Epithelial cell of alveolus of lung (primary cell): ENCODE data around the gene MED20. TPM values are rescaled to one million over a fixed set of nuclear protein-coding genes. Genes with fewer than 3 reads are reported as not detected.

Experiments used
- total RNA-seq: library from RNA; depleted of rRNA; stranded (reverse); fragments of >200 nt; gene quantifications from 2 replicates; pipeline ENCODE4 v1.2.1, GENCODE V29; 2015

The MED20 gene, protein sequence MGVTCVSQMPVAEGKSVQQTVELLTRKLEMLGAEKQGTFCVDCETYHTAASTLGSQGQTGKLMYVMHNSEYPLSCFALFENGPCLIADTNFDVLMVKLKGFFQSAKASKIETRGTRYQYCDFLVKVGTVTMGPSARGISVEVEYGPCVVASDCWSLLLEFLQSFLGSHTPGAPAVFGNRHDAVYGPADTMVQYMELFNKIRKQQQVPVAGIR
- 19.4 and 21.3 TPM in 2 replicates for total RNA-seq

DNA sequence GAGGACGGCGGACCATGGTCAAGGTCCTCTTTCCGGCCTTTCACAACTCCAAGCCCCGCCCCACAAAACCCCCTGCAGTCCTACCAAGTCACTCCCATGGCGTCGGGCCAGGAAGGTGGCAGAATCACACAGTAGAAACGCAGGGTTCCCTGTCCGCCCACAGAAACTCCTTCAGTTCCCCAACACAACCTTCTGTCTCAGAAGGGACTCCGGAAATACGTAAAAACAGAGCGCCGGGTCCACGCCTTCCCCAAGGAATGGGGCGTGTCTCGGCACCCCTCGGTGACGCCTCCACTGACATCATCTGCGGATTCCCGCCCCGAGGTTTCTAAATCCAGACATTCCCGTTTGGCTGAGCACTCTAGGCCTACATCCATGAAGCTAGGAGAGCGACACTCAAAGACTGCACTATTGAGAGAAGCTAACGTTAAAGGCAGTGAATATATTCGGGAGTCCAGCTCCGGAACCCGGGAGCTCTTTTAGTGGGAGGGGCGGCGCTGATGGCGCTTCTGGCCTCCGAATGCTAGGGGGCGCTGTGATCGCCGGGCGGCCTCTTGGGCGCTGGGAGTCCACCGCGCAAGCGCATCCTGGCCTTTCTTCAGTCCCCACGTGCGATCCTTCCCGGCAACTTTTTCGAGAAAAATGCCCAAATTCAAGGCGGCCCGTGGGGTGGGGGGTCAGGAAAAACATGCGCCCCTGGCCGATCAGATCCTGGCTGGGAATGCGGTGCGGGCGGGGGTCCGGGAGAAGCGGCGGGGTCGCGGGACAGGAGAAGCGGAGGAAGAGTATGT lies at the start of gene MED20, which contains the start of gene BYSL:
TSS of gene MED20 (minus strand) at position 219 of the 791 bp plus-strand sequence. CDS start at position 98, 121 bp downstream.
TSS of gene BYSL (plus strand) at position 579 of the 791 bp plus-strand sequence. CDS start at position 643, 64 bp downstream.

DNA sequence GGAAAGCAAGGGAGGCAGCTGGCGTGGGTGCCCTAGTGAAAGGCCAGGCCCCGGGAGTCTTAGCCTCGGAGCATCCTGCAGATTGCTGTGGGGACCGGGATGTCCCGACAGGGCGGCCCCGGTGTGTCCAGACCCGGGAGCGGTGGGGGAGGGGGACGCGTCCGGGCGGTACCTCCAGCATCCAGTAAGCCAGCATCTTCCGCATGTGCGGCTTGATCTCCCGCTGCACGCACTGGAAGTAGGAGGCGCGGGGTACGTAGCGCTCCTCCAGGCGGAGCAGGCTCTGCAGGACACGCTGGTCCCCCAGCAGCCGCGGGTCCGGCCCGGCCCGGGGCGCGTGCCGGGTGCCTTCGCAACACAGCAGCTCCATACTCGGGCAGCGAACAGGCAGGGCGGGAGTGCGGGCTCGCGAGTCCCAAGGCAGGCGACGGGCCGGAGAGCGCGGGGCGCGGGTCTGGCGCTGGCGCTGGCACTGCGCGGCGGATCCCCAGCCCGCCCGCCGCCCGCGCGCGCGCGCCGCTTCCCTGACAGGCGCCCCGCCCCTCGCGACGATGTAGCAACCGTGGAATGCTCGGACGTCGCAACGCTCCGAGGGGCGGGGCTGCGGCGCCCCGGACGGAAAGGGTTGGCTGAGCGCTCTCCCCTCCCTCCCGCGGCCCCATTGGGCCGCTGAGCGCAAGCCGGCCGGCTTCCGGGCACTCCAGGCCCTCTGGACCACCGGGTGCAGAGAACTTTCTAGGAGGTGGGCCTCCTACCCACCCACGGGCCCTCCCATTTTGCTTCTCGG lies 20.5 kb upstream of the MED20 start, which contains the start of gene CCND3:
TSS of gene CCND3 (minus strand) at position 529 of the 787 bp plus-strand sequence. CDS start at position 370, 159 bp downstream.

DNA sequence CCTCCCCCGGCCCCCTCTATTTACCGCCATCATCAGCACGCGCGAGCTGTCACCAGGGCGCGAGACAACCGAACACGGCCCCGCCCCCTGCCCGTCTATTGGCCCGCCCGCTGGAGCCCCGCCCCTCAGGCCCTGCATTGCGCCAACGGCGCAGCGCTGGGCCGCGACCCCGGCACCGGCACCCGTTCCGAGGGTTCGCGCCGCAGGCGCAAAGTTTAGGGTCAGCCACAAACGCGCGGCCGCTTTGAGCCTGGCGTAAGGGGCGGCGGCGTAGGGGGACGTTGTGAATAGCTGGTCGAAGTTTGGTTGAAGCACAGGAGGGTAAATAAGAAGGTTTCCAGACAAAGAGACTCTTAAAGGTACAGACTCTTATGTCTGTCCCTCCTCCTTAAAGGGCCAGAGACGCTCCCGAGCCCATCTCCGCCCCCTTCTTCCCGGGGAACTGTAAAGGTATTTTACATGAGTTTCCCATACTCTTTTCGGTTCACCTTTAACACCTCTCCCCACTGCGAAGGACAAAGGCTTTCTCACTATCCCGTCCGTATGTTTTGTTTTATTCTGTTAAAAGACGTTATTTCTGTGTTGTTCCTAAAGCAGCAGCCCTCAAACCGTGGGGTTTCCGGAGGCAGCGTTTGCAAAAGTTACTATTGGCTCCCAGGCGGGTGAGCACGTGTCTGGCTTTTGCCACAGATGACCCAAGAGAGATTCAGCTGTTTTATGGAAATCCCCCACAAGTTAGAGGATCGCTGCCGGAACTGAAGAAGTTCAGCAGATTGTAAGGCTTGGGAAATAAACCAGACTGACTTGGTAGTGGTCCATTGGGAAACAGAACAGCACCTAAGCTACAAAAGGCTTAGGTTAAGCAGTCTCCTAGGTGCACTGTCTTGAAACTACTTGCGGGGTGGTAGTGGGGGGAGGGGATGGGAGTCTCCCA lies 25.4 kb downstream of the MED20 start, which contains the start of gene USP49:
TSS of gene USP49 (minus strand) at position 76 of the 934 bp plus-strand sequence. CDS start 88,392 bp downstream, outside the sequence.

Other genes with a start within 250 kb of the MED20 start
- gene TFEB, start 185.5 kb downstream of the MED20 start, total RNA-seq: 7.4 and 7.8 TPM in 2 replicates
- gene PGC, start 173.7 kb downstream of the MED20 start, total RNA-seq: 0.24 TPM in 1 of 2 replicates, not detected in the other
- gene FRS3, start 141.2 kb downstream of the MED20 start, total RNA-seq: 2.1 TPM in 2 replicates
- gene PRICKLE4, start 140.4 kb downstream of the MED20 start, total RNA-seq: 0.65 and 1.6 TPM in 2 replicates
- gene TOMM6, start 133.4 kb downstream of the MED20 start, total RNA-seq: 168 and 177 TPM in 2 replicates
- gene USP49, start 25.8 kb downstream of the MED20 start, total RNA-seq: 0.65 and 2.9 TPM in 2 replicates
- 9.7 and 13.6 TPM in 2 replicates for gene BYSL, start 360 bp upstream of the MED20 start, total RNA-seq
- 92.1 and 128 TPM in 2 replicates for gene CCND3, start 20.7 kb upstream of the MED20 start, total RNA-seq
- gene TAF8, start 129.4 kb upstream of the MED20 start, total RNA-seq: 18.2 and 23.3 TPM in 2 replicates
- gene C6orf132, start 221.5 kb upstream of the MED20 start, total RNA-seq: 1.5 and 3.9 TPM in 2 replicates